GM12892 (cell line): ENCODE data around the gene MMP27.

Experiments used
- DNase-seq: peaks from one replicate; pipeline ENCODE4 v3.0.0; 2011; ENCODE audit not compliant: insufficient read length
- FAIRE-seq: peaks from 2 replicates; lab custom pipeline; 2011; peaks lifted over from hg19 to GRCh38; lab: Jason Lieb, UNC
- POLR2A ChIP-seq: IDR thresholded peaks from 2 replicates; pipeline ENCODE4 v1.6.1; 2011; ENCODE audit warnings: low read depth, low read length, control low read depth
- POLR2AphosphoS5 ChIP-seq: IDR thresholded peaks from 2 replicates; pipeline ENCODE4 v1.6.1; 2011; ENCODE audit warnings: low read depth, low read length, control low read depth
- TAF1 ChIP-seq: IDR thresholded peaks from 2 replicates; pipeline ENCODE4 v1.6.1; 2011; ENCODE audit warnings: low read depth, mild to moderate bottlenecking, control low read depth, low read length, borderline replicate concordance

Gene MMP27

DNA sequence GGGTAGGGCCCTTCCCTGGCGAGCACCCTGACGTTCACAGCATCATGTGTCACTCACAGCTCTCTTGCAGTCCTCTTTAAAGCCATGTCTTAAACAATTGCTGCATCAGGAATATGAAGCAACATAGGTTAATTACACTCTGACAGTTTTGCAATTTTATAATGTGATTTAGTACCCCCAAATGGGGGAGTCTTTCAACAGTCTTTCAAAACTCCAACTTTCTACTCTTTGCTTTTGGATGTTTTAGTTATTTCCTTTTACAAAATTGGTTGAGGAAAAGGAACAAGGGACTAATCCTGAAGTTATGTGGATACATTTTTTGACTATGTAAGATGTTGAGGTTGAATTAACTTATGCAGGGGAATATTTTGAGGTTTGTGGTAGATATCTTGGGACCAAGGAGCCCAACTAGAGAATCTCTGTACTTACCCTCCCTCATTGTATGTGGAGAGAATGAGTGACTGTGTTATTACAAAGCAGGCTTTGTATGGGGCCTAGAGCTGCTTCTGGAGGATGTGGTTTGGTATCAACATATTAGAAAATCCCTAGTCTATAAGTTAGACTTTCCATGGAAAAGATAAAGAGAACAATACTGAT lies 19.4 kb upstream of the MMP27 start, which contains the start of gene MMP8:
Gene MMP8, minus strand, starts transcription at position 51 of the 597 bp plus-strand sequence. CDS start 99 bp downstream, outside the sequence.
- no peak for TF ChIP-seq POLR2AphosphoS5
- DNase-seq = no peak
- no peak for FAIRE-seq

DNA sequence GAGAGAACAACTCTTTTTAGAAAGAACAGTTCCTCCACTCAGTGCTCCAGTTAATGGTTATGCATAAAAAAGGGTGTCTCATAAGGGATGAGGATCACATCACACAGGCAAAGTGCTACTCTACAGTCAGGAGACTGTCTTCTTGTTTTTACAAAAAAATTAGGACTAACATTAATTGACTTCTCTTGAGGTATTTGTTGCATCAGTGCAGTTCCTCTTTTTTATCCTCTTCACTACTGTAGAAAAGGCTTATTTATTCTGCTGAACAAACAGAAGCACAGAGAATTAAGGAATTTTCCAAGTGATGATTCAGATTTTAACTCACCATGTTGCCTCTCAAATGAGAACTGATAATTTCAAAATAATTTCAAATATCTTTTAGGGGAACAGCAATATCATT lies 17.3 kb upstream of the MMP27 start:
- DNase-seq = no peak
- TF ChIP-seq TAF1 (no peak), POLR2A (no peak), POLR2AphosphoS5 (no peak)
- FAIRE-seq = no peak

- TF ChIP-seq POLR2AphosphoS5 = no peak
- TF ChIP-seq TAF1 = no peak
- no peak for TF ChIP-seq POLR2A
- FAIRE-seq (no peak), DNase-seq (no peak)
These were observed 14.2 kb upstream of the MMP27 start for GRCh38 chr11:102719620-102720277.

DNA sequence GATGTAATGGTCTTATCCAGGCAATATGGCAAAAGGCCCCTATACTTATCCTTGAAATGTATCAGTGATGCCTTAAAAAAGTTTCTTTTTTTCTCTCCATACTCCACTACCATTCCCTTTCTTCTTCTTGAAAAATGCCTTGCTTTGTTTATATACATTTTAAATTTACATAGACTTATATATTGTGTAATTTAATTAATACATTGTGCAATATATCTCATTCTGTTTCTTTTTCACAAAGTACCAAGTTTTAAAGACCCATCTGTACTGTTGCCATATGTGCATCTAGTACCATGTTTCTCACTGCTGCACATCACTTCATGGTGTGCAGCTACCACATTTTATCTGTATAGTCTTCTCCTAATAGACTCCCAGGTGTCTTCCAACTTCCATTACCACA lies 11.7 kb upstream of the MMP27 start:
- no peak for TF ChIP-seq POLR2A
- TF ChIP-seq POLR2AphosphoS5 = no peak
- no peak for TF ChIP-seq TAF1
- DNase-seq (no peak), FAIRE-seq (no peak)

DNA sequence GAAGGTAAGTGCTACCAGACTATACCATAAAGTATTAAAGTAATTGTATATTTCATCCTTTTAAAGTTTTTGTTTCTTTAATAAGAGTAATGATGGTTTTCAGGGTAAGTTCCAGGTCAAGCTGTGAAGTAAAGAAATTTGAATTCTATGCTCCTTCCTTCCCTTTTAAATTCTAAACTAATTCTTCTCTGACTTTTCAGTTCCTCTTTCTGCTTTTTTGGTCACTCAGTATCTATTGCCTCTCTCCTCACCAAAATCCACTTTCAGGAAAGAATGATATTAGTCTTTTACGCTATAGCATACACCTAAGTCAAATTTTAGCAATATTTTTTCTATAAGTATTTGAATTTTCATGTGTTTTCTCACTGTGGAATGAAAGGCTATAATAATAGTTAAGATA lies 11.0 kb upstream of the MMP27 start:
- TF ChIP-seq TAF1 (no peak), POLR2A (no peak), POLR2AphosphoS5 (no peak)
- no peak for FAIRE-seq
- no peak for DNase-seq

- TF ChIP-seq POLR2AphosphoS5 = no peak
- TF ChIP-seq TAF1 = no peak
- TF ChIP-seq POLR2A = no peak
- DNase-seq = no peak
- no peak for FAIRE-seq
These were observed 6.6 kb upstream of the MMP27 start for GRCh38 chr11:102712137-102712536.

- DNase-seq = no peak
- no peak for FAIRE-seq
- TF ChIP-seq POLR2A = no peak
- no peak for TF ChIP-seq POLR2AphosphoS5
- no peak for TF ChIP-seq TAF1
These were observed 3.8 kb upstream of the MMP27 start for GRCh38 chr11:102709201-102709945.

GRCh38 chr11:102708654-102709053 lies 3.1 kb upstream of the MMP27 start:
- DNase-seq = no peak
- FAIRE-seq = no peak
- TF ChIP-seq POLR2AphosphoS5 (no peak), TAF1 (no peak), POLR2A (no peak)

DNA sequence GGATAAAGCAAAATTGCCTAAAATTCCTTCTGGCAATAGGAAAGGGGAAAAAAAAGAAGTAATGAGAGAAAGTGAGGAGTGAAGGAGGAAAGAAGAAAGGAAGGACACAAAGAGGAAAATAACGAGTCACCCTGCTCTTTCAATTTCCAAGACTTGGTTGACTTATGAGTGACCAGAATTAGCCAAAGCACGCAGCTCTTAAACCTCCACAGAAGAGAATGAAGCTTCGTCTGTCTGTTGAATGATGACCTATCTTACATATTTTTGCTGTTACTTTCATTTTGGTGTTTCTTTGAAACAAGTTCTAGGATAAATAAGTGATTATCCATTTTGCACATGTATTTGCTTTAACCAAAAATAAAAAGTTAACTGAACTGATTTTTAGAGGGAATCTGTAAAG lies 728 bp downstream of the MMP27 start:
- TF ChIP-seq POLR2A = no peak
- DNase-seq (no peak), FAIRE-seq (no peak)

GRCh38 chr11:102703826-102704493 lies 1.6 kb downstream of the MMP27 start:
- FAIRE-seq (peak; percentile 69), DNase-seq (no peak)
- TF ChIP-seq POLR2A (no peak), TAF1 (no peak), POLR2AphosphoS5 (no peak)

DNA sequence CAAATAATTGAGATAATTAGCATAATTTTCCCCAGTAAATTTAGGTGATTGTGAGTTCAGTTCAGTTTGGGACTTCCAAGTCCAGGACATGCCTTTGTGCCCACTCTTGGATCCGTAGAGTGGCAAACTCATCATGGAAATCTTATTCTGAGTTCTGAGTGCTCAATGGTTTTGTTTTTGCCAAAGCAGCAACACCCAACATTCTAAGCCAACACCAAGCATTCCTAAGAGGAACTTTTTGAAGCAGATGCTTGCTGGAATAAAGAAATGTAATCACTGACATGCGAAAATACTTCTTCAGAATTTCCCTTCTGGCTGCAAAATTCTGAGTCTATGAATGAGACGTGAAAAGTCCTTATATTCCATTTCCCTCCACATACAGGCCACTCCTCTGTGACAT lies 10.4 kb downstream of the MMP27 start:
- TF ChIP-seq POLR2AphosphoS5 (no peak), TAF1 (no peak), POLR2A (no peak)
- DNase-seq (no peak), FAIRE-seq (no peak)
